Right lobe of liver (tissue), 6 donors: ENCODE results near the gene GALNT1. TPM values are rescaled to one million over a fixed set of nuclear protein-coding genes. Genes with fewer than 3 reads are reported as not detected.
"Not testable (repeated sequence)": the region's sequence is repeated elsewhere in the genome, so short reads cannot be mapped to it uniquely, and the experiment has no call there.

ENCODE experiments used
- ATAC-seq, 4 donors: fragments of 200-7000 bp; cut with Tn5 transposase; one replicate each; pipeline ENCODE4 v1.9.1; 2020; ENCODE audit warnings: mild to moderate bottlenecking in 4 of 4, moderate library complexity in 4 of 4
- DNase-seq, 3 donors: peaks; one replicate each; pipeline ENCODE4 v3.0.0-alpha.2; 2020
- H3K27ac ChIP-seq, 3 donors: fragments of 200-600 bp; one replicate each; pipeline ENCODE4 v1.8.0; 2022
- H3K27me3 ChIP-seq, 2 donors: fragments of 200-600 bp; one replicate each; pipeline ENCODE4 v1.8.0; 2022
- H3K36me3 ChIP-seq, 4 donors: fragments of 200-600 bp; sonication (generic) in 1 of 4; one replicate each; pipeline versions ENCODE4 v1.5.1 to v1.8.0; 2017 to 2022; ENCODE audit warnings: control low read depth in 1 of 4
- H3K4me1 ChIP-seq, 4 donors: fragments of 200-600 bp; sonication (generic) in 1 of 4; one replicate each; pipeline versions ENCODE4 v1.5.1 to v1.8.0; 2017 to 2022; ENCODE audit warnings: control low read depth in 1 of 4
- H3K4me3 ChIP-seq, 3 donors: fragments of 200-600 bp; one replicate each; pipeline ENCODE4 v1.8.0; 2022
- H3K9me3 ChIP-seq, 4 donors: fragments of 200-600 bp; sonication (generic) in 1 of 4; one replicate each; pipeline versions ENCODE4 v1.5.1 to v1.8.0; 2017 to 2022; ENCODE audit warnings: control low read depth in 1 of 4
- POLR2A ChIP-seq: fragments of 450-650 bp; IDR thresholded peaks from one replicate; pipeline ENCODE4 v1.6.1; 2017; ENCODE audit warnings: antibody characterized with exemption, mild to moderate bottlenecking
- WGBS: methylation state at CpG from one replicate; pipeline ENCODE4 v1.1.6; 2018; ENCODE audit warnings: low coverage, low lambda C conversion rate; ENCODE audit not compliant: insufficient coverage; ENCODE audit errors: missing lambda C conversion rate; 5-methylcytosine and 5-hydroxymethylcytosine counted together
- intact Hi-C, 2 donors: fragments of 100-400 bp; cut with DNase I; formaldehyde crosslinking; loops; one replicate each; pipeline versions ENCODE4 v1.11.2 to v1.14.1; 2022
- total RNA-seq, 6 experiments: library from RNA; depleted of rRNA in 2 of 6; stranded (reverse); fragments of >200 nt in 2 of 6; fragmentation: NEBNext Ultra II Directional in 3 of 6; extraction: Animal tissue kit (Norgen Biotek cat#: 25700) in 3 of 6; gene quantifications; one replicate each; pipeline versions ENCODE4 v1.1.0 to v1.2.4, GENCODE V29; 2016 to 2023
- TF ChIP-seq, protein P1 (sequence below), 4 donors: fragments of 200-600 bp in 3 of 4; fragments of 450-650 bp in 1 of 4; IDR thresholded peaks; one replicate each; pipeline versions ENCODE4 v1.5.1 to v1.8.0; 2016 to 2022; ENCODE audit warnings: antibody characterized with exemption in 4 of 4, mild to moderate bottlenecking in 2 of 4
- donor health status: DM: no; HTN: yes; CAD: no.
- donor health status: DM: no; HTN: no; CAD: no.
- donor health status: DM: no; HTN: no; CAD: no.
- donor health status: DM: no; HTN: yes; CAD: no.
- donor health status: DM: no; HTN: yes; CAD: no.

Gene GALNT1
- total RNA-seq, 6 experiments from 2014 or later: 28.0 to 47.4 (median 40.4) TPM

GRCh38 chr18:35547008-35547605 is 34.4 kb upstream of the GALNT1 start:
- TF ChIP-seq POLR2A: no peak
- TF ChIP-seq, protein P1, sequence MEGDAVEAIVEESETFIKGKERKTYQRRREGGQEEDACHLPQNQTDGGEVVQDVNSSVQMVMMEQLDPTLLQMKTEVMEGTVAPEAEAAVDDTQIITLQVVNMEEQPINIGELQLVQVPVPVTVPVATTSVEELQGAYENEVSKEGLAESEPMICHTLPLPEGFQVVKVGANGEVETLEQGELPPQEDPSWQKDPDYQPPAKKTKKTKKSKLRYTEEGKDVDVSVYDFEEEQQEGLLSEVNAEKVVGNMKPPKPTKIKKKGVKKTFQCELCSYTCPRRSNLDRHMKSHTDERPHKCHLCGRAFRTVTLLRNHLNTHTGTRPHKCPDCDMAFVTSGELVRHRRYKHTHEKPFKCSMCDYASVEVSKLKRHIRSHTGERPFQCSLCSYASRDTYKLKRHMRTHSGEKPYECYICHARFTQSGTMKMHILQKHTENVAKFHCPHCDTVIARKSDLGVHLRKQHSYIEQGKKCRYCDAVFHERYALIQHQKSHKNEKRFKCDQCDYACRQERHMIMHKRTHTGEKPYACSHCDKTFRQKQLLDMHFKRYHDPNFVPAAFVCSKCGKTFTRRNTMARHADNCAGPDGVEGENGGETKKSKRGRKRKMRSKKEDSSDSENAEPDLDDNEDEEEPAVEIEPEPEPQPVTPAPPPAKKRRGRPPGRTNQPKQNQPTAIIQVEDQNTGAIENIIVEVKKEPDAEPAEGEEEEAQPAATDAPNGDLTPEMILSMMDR (IDR thresholded peaks at IDR 0.05): no peak
- no peak for ATAC-seq
- Histone ChIP-seq H3K27me3 (no peaks in the 10 kb centered on the region), H3K9me3 (no peaks in the 10 kb centered on the region), H3K4me1 (no peaks in the 10 kb centered on the region), H3K4me3 (no peak overlapping the region), H3K36me3 (no peaks in the 10 kb centered on the region), H3K27ac (no peak overlapping the region)
- intact Hi-C loops: no loop called here
- no peak for DNase-seq
- 69% methylated on average over 2 of the region's 2 CpGs for WGBS

DNA sequence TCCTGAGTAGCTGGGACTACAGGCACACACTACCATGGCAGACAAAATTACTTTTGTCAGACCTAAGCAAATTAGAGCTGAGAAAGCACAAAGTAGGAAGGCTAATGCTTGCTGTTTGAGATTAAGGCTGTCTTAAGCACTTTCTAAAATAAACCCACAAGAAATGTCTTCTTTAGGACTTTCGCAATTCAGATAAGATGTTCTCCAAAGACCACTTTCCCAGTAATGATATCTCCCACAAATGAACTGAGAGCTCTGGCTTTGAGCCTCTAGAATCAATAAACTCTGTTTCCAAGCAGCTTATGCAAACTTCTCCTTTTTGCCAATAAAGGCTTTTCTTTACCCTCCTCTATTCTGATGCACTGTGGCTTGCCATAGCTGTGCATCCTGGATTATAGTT is 32.0 kb upstream of the GALNT1 start:
- intact Hi-C loops: no loop called here
- Histone ChIP-seq H3K4me3 (no peak overlapping the region), H3K9me3 (no peaks in the 10 kb centered on the region), H3K27me3 (no peaks in the 10 kb centered on the region), H3K27ac (no peak overlapping the region), H3K4me1 (no peaks in the 10 kb centered on the region), H3K36me3 (no peaks in the 10 kb centered on the region)
- WGBS: 83% methylated on average over 1 of the region's 1 CpG
- TF ChIP-seq, protein P1 (IDR thresholded peaks at IDR 0.05): no peak
- no peak for TF ChIP-seq POLR2A
- ATAC-seq (peak in 1 of 4 donors; percentile 34), DNase-seq (no peak)

- no peak for DNase-seq
- Histone ChIP-seq H3K4me3 (no peak overlapping the region), H3K27me3 (no peaks in the 10 kb centered on the region), H3K4me1 (no peaks in the 10 kb centered on the region), H3K27ac (no peak overlapping the region), H3K9me3 (no peaks in the 10 kb centered on the region), H3K36me3 (no peaks in the 10 kb centered on the region)
- TF ChIP-seq POLR2A: no peak
- TF ChIP-seq, protein P1 (IDR thresholded peaks at IDR 0.05): no peak
- intact Hi-C loops: no loop called here
- 46% methylated on average over 2 of the region's 2 CpGs for WGBS
- no peak for ATAC-seq
Measured at GRCh38 chr18:35553300-35553699, 28.2 kb upstream of the GALNT1 start.

- WGBS: 97% methylated on average over 5 of the region's 5 CpGs
- H3K27ac ChIP-seq, H3K4me3 ChIP-seq, DNase-seq, H3K36me3 ChIP-seq, H3K4me1 ChIP-seq, ATAC-seq, H3K9me3 ChIP-seq, intact Hi-C loops, H3K27me3 ChIP-seq: not testable (repeated sequence)
Measured at GRCh38 chr18:35555538-35555937, 26.0 kb upstream of the GALNT1 start.

GRCh38 chr18:35559867-35560266 is 21.7 kb upstream of the GALNT1 start:
- DNase-seq (no peak), ATAC-seq (no peak)
- Histone ChIP-seq H3K4me3 (no peak overlapping the region), H3K4me1 (no peaks in the 10 kb centered on the region), H3K36me3 (no peaks in the 10 kb centered on the region), H3K27me3 (no peaks in the 10 kb centered on the region), H3K27ac (no peak overlapping the region), H3K9me3 (no peaks in the 10 kb centered on the region)
- intact Hi-C loops: no loop called here
- TF ChIP-seq, protein P1 (IDR thresholded peaks at IDR 0.05): no peak
- TF ChIP-seq POLR2A: no peak
